Measurements from ENCODE around the gene OR2AJ1.

DNA sequence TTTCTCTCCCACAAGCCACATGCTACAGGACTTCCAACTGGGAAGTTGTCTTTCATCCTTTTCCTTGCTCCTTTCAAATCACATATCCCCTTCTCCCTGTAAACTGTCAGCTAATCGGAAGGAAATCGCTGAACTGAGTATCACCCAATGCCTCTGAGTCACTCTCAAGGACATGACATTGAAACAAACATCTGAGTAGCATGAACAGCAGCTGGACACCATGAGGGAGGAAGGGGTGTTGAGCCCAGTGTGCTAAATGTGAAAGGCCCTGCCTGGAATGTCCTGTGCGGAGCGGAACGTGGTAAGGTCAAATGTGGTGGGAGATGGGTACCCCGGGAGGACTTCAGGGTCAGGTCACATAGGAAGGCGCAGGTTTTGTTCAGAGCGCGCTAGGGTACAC is at the start of gene OR2AJ1:
- TF ChIP-seq ZFP3 (CRISPR knock-in tag; IDR thresholded peaks at IDR 0.05) = no peak
- no peak for TF ChIP-seq OSR1 (CRISPR knock-in tag; IDR thresholded peaks at IDR 0.05)
- no peak for TF ChIP-seq PPARA (CRISPR knock-in tag; IDR thresholded peaks at IDR 0.05; ENCODE audit: borderline replicate concordance)
- no peak for TF ChIP-seq ZNF70 (CRISPR knock-in tag; IDR thresholded peaks at IDR 0.05)
- TF ChIP-seq PATZ1 (CRISPR knock-in tag; IDR thresholded peaks at IDR 0.05; ENCODE audit: borderline replicate concordance) = no peak

Measured in SK-N-SH treated with all-trans-retinoic acid at 6 μM for 48 hours (cell line).